Activated CD4-positive, alpha-beta T cell treated with anti-CD3 and anti-CD28 coated beads, Interleukin-10, Interleukin-2, amounts not matched to agents 100 ng/mL and 50 ng/mL, durations not matched to agents 16 hours and 8 hours (primary cell): ENCODE results near the gene TCAIM.
"Not testable (repeated sequence)": the region's sequence is repeated elsewhere in the genome, so short reads cannot be mapped to it uniquely, and the experiment has no call there.

Experiments used
- DNase-seq: peaks from one replicate; pipeline ENCODE4 v3.0.0-alpha.2; 2020

The TCAIM gene

GRCh38 chr3:44346590-44346989 is 8.0 kb downstream of the TCAIM start:
- not testable (repeated sequence) for DNase-seq

GRCh38 chr3:44348993-44349392 is 10.4 kb downstream of the TCAIM start:
- DNase-seq = no peak

DNA sequence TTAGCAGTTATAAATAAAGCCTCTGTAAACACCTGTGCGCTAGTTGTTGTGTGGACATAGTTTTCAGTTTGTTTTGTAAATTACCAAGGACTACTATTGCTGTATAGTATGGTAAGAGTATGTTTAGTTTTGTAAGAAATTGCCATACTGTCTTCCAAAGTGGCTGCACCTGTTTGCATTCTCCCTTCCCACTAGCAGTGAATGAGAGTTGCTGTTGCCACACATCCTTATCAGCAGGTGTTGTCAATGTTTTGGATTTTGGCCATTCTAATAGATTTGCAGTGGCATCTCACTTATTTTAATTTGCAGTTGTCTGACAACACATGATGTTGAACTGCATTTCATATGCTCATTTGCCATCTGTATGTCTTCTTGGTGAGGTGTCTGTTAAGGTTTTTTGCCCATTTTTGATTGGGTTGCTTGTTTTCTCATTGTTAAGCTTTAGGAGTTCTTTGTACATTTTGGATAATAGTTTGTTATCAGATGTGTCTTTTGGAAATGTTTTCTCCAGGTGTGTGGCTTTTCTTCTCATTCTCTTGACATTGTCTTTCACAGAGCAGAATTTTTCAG is 14.9 kb downstream of the TCAIM start:
- DNase-seq = no peak

- DNase-seq = no peak
Measured at GRCh38 chr3:44355362-44356033, 16.9 kb downstream of the TCAIM start.

- DNase-seq = no peak
Measured at GRCh38 chr3:44359146-44359751, 20.7 kb downstream of the TCAIM start.

DNA sequence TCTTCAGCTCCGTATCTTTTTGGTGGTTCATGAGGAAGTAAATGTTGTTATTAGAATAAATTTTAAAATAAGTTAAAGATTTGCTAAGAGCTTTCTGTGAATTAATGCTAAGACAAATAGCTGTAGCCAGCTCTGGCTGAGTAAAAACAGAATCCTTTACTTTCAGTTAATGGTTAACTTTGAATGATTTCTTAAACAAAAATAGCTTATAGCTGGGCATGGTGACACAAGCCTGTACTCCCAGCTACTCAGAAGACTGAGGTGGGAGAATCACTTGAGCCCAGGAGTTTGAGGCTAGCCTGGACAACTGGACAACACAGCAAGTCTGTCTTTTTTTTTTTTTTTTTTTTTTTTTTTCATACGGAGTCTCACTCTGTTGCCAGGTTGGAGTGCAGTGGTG is 25.0 kb downstream of the TCAIM start:
- DNase-seq = no peak

DNA sequence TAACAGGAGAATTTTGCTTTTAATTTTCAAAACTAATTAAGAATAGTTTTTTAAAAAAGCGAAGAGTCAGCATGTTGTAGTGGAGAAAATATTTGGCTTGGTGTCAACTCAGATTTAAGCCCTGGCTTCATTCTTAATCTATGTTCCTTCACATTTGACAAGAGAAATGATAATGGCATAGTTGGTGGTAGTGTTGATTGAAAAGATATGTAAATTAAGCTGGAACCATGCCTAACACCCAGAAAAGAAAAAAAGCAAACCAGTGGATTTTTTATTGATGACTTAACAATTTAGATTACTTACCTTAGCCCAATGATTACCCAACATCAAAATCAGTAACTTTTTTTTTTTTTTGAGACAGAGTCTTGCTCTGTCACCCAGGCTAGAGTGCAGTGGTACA is 27.4 kb downstream of the TCAIM start:
- no peak for DNase-seq

DNA sequence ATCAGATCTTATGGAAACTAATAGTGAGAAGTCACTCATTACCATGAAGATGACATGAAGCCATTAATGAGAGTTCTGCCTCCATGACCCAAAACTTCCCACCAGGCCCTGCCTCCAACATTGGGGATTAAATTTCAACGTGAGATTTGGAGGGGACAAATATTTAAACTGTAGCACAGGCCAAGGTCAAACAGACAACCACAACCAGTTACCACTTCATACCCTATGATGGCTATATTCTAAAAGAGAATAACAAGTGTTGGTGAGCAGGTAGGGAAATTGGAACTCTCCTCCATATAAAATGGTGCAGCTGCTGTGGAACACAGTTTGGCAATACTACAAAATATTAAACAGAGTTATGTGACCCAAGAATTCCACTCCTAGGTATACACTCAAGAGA is 36.9 kb downstream of the TCAIM start:
- DNase-seq = no peak

- no peak for DNase-seq
Measured at GRCh38 chr3:44387404-44387803, 48.8 kb downstream of the TCAIM start.

- no peak for DNase-seq
Measured at GRCh38 chr3:44392489-44392888, 53.9 kb downstream of the TCAIM start.

DNA sequence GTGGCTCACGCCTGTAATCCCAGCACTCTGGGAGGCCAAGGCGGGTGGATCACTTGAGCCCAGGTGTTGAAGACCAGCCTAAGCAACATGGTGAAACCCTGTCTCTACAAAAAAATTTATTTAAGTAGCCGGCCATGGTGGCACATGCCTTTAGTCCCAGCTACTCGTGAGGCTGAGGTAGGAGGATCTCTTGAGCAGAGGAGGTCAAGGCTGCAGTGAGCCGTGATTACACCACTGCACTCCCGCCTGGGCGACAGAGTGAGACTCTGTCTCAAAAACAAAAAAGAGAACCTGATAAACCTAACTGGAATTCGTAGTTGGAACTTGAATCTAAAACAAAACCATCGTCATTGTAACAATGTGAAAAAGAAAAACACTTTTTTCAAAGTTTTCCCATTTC is 57.1 kb downstream of the TCAIM start:
- DNase-seq = no peak

DNA sequence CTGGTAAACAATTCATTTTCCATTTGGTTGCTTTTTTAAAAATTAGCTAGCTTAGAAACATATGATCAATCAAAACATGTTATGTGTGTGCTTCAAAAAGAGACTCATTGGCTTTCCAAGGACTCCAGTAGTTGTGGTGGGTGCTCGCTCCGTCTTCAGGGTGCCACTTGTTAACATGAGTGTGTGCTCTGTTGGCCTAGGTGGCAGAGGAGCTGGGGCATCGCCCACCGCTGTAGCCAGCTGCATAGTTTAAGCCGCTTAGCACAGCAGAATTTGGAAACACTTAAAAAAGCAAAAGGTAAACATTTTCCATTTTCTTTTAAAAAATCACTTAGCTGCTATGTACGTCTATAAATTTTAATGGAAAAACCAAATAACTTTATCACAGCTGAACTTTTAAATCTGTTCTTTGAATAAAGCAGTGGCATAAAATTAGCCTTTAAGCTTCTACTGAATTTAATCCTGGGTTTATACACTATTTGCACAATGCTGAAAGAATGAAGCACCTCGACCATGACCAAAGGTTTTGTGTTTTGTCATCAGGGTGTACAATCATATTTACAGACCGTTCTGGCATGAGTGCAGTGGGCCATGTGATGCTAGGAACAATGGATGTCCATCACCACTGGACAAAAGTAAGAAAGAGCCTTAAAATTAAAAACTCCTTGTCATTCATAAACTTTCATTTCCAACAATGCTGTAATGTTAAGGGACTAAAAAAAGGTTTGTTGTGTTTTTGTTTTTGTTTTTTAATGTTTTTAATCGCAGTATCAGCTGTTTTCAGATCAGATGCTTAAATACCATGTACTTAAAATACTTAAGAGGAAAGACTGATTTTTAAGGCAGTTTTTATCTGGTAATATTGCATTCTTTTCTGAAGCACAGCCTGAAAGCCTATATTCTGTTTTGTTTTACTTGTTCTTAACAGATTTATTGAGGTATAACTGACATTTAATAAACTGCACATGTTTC is 57.9 kb downstream of the TCAIM start:
- DNase-seq = no peak

- DNase-seq = not testable (repeated sequence)
Measured at GRCh38 chr3:44398271-44398670, 59.7 kb downstream of the TCAIM start.

- no peak for DNase-seq
Measured at GRCh38 chr3:44398853-44399252, 60.3 kb downstream of the TCAIM start.

GRCh38 chr3:44400771-44401170 is 62.2 kb downstream of the TCAIM start:
- DNase-seq = no peak

GRCh38 chr3:44402548-44402947 is 64.0 kb downstream of the TCAIM start:
- DNase-seq = no peak

DNA sequence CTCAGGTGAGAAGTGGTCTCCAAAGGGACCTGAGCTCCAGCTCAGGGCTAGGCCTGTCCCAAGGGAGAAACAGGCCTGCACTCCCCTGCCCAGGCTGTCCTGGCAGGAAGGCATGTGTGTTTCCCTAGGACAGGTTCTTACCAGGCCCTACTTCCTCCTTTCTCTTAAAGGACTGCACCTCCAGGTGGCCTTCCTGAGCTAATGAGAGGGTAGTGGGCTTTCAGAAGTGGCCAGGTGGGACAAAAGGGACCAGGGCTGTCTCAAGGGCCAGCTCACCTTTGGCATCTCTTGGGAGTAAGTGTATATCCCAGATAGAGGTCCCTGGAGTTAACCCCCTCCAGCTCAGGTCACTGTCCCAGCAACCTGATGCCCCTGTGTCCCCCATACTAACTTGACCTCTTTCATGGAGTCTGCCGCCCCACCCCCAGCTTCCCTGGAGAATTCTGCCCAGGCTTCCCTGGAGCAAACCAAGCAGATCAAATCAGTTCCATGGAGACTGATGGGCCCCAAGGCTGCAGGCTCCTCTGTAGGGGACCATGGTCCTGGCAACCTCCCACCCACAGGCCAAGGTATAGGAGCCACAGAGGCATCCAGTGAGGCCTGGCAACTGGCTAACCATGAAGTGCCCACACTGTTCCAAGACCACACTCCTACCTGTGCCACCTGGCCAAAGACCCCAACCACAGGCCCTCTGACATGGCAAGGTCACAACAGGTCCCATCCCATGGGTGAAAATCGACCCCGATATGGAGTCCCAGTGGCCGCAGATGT is 71.3 kb downstream of the TCAIM start:
- no peak for DNase-seq

- no peak for DNase-seq
Measured at GRCh38 chr3:44411031-44411645, 72.6 kb downstream of the TCAIM start.

- DNase-seq = no peak
Measured at GRCh38 chr3:44412365-44412764, 73.8 kb downstream of the TCAIM start.

DNA sequence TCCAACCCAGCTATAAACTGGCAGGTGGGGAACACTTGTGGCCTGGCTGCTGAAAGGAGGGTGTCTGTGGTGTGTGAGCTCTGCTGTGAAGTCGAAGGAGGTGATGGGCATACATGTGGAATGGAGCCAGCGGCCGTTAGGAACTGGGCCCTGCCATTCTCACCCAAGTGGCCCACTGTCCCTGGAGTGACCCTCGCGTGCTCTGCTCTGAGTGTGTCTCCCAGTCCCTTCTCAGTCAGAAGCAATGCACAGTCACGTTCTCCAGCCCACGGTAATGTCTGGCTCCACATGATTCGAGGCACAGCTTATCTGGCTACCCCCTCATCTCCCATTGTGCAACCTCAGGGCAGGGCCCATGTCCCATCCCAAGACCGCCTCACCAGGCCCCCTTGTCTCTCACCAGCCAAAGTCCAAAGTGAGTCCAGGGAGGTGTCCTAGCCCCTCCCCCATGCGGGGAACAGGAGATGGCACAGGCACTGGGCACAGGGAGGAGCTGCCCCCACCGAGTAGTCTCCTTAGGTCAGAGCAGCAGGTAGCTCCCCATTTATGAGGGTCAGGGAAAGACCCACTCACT is 76.0 kb downstream of the TCAIM start:
- no peak for DNase-seq

DNA sequence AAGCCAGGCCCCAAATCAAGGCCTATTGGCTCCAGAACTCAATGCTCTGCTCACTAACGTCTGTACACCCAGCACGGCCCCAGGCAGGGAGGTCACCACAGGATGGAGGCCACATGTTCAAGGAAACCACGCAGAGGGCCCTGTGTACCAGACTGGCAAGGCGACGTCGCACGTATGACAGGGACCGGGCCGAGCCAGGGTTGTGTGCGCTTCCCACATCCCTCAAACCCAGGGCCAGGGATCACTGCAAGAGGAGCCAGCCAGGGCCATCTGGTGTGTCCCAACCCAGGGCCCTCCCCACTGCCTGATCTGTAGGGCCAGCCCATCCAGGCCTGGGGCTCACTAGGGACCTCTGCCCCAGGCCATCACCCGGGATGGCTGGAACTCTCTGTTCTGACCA is 76.9 kb downstream of the TCAIM start:
- no peak for DNase-seq
